Lower lobe of right lung (tissue), 2 donors: ENCODE results near the gene APLN. TPM values are rescaled to one million over a fixed set of nuclear protein-coding genes. Genes with fewer than 3 reads are reported as not detected.

Experiments used
- ATAC-seq, 2 donors: fragments of 200-7000 bp; cut with Tn5 transposase; one replicate each; pipeline ENCODE4 v1.9.1; 2020 to 2022; ENCODE audit warnings: mild to moderate bottlenecking in 2 of 2, moderate library complexity in 2 of 2
- DNase-seq: peaks from one replicate; pipeline ENCODE4 v3.0.0-alpha.2; 2020
- H3K27ac ChIP-seq: fragments of 200-600 bp; one replicate; pipeline ENCODE4 v1.8.0; 2022
- H3K27me3 ChIP-seq: fragments of 200-600 bp; one replicate; pipeline ENCODE4 v1.8.0; 2022; ENCODE audit warnings: low read depth
- H3K36me3 ChIP-seq: fragments of 200-600 bp; one replicate; pipeline ENCODE4 v1.8.0; 2022; ENCODE audit warnings: mild to moderate bottlenecking
- H3K4me1 ChIP-seq: fragments of 200-600 bp; one replicate; pipeline ENCODE4 v1.8.0; 2022
- H3K4me3 ChIP-seq: fragments of 200-600 bp; one replicate; pipeline ENCODE4 v1.8.0; 2022; ENCODE audit warnings: mild to moderate bottlenecking
- H3K9me3 ChIP-seq: fragments of 200-600 bp; one replicate; pipeline ENCODE4 v1.8.0; 2022
- intact Hi-C: fragments of 100-400 bp; cut with DNase I; formaldehyde crosslinking; loops from one replicate; pipeline ENCODE4 v1.11.0; 2022
- total RNA-seq: library from RNA; stranded (reverse); fragmentation: NEBNext Ultra II Directional; extraction: Animal tissue kit (Norgen Biotek cat#: 25700); gene quantifications from one replicate; pipeline ENCODE4 v1.2.1, GENCODE V29; 2021
- TF ChIP-seq, protein P1 (sequence below): fragments of 200-600 bp; IDR thresholded peaks from one replicate; pipeline ENCODE4 v1.8.0; 2022; ENCODE audit warnings: antibody characterized with exemption, mild to moderate bottlenecking
- donor health status: DM: no; HTN: yes; CAD: no; lungs with severe emphysema.

The APLN gene
- total RNA-seq, 1 donor from 2014 or later = 4.2 TPM

DNA sequence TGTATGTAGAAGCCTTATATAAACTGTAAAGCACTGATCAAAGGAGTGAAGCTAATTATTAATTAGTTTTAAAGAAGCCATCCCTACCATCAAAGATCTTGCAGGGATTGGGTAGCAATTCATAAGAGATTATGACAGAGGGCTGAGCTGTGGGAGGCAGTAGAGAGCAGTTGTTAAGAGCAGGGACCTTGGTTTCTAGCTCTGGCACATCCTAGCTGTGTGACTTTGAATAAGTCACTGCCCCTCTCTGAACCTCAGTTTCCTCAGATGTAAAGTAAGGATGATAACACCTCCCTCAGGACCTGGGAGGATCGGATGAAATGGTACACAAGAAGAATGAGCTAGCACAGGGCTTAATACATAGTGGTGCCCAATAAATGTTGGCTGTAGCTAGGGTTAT, 45.4 kb downstream of the APLN start:
- Histone ChIP-seq H3K27me3 (no peaks in the 10 kb centered on the region), H3K4me1 (peaks cover 3% of the 10 kb centered on the region), H3K36me3 (no peaks in the 10 kb centered on the region), H3K27ac (no peak overlapping the region), H3K9me3 (no peaks in the 10 kb centered on the region), H3K4me3 (no peak overlapping the region)
- DNase-seq (no peak), ATAC-seq (no peak)
- intact Hi-C loops = no loop called here
- TF ChIP-seq, protein P1, sequence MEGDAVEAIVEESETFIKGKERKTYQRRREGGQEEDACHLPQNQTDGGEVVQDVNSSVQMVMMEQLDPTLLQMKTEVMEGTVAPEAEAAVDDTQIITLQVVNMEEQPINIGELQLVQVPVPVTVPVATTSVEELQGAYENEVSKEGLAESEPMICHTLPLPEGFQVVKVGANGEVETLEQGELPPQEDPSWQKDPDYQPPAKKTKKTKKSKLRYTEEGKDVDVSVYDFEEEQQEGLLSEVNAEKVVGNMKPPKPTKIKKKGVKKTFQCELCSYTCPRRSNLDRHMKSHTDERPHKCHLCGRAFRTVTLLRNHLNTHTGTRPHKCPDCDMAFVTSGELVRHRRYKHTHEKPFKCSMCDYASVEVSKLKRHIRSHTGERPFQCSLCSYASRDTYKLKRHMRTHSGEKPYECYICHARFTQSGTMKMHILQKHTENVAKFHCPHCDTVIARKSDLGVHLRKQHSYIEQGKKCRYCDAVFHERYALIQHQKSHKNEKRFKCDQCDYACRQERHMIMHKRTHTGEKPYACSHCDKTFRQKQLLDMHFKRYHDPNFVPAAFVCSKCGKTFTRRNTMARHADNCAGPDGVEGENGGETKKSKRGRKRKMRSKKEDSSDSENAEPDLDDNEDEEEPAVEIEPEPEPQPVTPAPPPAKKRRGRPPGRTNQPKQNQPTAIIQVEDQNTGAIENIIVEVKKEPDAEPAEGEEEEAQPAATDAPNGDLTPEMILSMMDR = no peak

DNA sequence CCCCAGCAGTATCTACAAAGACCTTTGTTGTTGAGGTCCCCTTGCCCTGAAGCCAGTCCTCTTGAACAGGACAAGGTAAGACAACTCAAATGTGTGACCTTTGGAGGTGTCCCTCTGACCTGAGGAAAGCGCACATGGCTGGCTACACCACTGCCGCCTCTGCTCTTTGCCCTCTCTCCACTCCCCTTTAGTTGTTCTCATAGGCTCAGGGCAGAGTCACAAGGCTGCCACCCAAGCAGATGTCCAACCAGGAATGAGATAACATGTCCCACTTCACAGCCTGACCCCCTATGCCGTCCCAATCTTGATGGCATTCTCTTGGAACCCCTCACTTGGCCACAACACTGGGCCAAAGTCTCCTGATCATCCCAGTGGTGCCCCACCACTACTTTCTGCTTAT, 46.3 kb downstream of the APLN start:
- no peak for ATAC-seq
- no peaks in the 10 kb centered on the region for H3K36me3 ChIP-seq
- H3K9me3 ChIP-seq = no peaks in the 10 kb centered on the region
- no peak for DNase-seq
- peaks cover 6% of the 10 kb centered on the region for H3K4me1 ChIP-seq
- H3K4me3 ChIP-seq = no peak overlapping the region
- no peak overlapping the region for H3K27ac ChIP-seq
- no peaks in the 10 kb centered on the region for H3K27me3 ChIP-seq
- TF ChIP-seq, protein P1 = no peak
- intact Hi-C loops = no loop called here

DNA sequence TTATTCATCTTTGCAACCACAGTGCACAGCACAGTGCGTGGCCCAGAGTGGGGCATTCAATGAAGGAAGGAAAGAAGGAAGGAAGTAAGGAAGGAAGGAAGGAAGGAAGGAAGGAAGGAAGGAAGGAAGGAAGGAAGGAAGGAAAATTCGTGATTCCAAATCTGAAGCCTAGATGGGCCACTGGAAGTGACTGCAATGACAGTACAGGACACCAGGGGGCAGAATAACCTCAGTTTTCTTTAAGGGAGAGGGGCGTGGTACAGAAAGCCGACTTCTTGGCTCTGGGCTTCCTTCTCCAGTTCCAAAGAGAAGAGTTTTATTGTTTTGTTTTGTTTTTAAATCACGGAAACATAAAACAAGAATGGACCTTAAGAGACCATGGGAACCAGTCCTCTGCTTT, 47.8 kb downstream of the APLN start:
- H3K4me3 ChIP-seq = no peak overlapping the region
- TF ChIP-seq, protein P1 = peak; percentile 62
- H3K27me3 ChIP-seq = no peaks in the 10 kb centered on the region
- H3K9me3 ChIP-seq = no peaks in the 10 kb centered on the region
- H3K27ac ChIP-seq = no peak overlapping the region
- DNase-seq (no peak), ATAC-seq (peak; percentile 72 to 77)
- peaks cover 6% of the 10 kb centered on the region for H3K4me1 ChIP-seq
- H3K36me3 ChIP-seq = no peaks in the 10 kb centered on the region
- intact Hi-C loops = no loop called here

DNA sequence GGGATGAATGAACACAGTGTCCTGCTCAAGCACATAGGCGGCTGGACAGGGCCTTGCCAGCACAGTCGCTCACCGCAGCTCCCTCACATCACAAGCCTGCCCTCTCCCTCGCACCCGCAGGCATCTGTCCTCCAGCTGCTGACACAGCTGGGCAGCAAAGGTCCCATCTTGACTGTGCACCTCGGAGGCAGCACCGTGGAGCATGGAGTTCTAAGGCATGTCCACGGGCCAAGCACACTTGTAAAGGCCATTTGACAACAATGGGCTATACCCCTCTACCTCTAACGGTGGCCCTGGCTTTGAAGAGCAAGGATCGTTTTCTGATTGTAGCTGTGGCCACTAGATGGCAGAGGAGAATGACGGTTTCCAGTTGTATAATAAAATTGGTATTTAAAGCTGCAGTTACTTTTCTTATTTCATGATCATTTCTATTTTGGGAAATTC, 53.8 kb downstream of the APLN start:
- H3K9me3 ChIP-seq = no peaks in the 10 kb centered on the region
- H3K27ac ChIP-seq = no peak overlapping the region
- peak in 1 of 2 donors; percentile 26 for ATAC-seq
- TF ChIP-seq, protein P1 = peak; percentile 50
- no peaks in the 10 kb centered on the region for H3K36me3 ChIP-seq
- H3K4me3 ChIP-seq = no peak overlapping the region
- no peaks in the 10 kb centered on the region for H3K27me3 ChIP-seq
- no peak for DNase-seq
- intact Hi-C loops = no loop called here
- peaks cover 6% of the 10 kb centered on the region for H3K4me1 ChIP-seq

DNA sequence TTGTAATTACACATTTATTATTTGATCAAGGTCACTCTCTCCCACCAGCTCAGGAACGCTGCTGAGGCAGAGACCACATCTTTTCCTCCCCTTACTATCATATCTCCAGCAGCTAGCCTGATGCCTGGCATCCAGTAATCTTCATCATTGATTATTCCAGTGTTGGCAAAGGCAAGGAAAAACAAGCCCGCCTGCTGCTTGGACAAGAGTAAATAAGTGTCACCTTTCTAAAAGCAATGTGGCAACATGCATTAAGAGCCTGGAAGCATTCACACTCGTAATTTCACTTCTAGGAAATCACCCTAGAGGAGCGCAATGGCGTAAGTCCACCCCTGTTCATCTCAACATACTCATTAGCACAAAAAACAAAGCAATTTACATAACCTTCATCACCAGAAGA, 54.8 kb downstream of the APLN start:
- ATAC-seq = no peak
- Histone ChIP-seq H3K4me3 (no peak overlapping the region), H3K27me3 (no peaks in the 10 kb centered on the region), H3K36me3 (no peaks in the 10 kb centered on the region), H3K4me1 (peaks cover 6% of the 10 kb centered on the region), H3K27ac (no peak overlapping the region), H3K9me3 (no peaks in the 10 kb centered on the region)
- TF ChIP-seq, protein P1 = no peak
- intact Hi-C loops = no loop called here
- DNase-seq = no peak

DNA sequence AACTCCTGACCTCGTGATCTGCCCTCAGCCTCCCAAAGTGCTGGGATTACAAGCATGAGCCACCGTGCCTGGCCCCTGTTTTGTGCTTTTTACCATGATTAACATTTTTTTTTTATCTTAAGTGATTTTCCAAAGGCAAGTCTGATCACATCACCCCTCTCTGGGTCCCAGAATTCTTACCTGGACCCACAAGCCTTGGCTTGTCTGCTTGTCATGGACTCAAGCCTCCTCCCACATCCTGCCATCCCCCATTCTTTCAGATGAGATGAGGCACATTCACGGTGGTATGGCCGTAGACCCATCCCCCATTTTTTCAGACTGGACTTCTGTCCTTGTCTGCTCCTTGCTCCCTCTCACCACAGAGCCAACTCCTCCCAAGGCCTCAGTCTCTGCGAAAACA, 55.3 kb downstream of the APLN start:
- Histone ChIP-seq H3K27me3 (no peaks in the 10 kb centered on the region), H3K36me3 (no peaks in the 10 kb centered on the region), H3K27ac (no peak overlapping the region), H3K4me3 (no peak overlapping the region), H3K4me1 (peaks cover 4% of the 10 kb centered on the region), H3K9me3 (no peaks in the 10 kb centered on the region)
- DNase-seq = no peak
- TF ChIP-seq, protein P1 = no peak
- intact Hi-C loops = no loop called here
- ATAC-seq = no peak
